Activated naive CD8-positive, alpha-beta T cell treated with anti-CD3 and anti-CD28 coated beads, Interleukin-2, amount 10 ng/mL, durations not matched to agents 7 days and 5 days (primary cell): ENCODE measurements around the gene KLHL22. TPM values are rescaled to one million over a fixed set of nuclear protein-coding genes. Genes with fewer than 3 reads are reported as not detected.
"Not testable (repeated sequence)": the region's sequence is repeated elsewhere in the genome, so short reads cannot be mapped to it uniquely, and the experiment has no call there.

Experiments used
- ATAC-seq: fragments of 150-1000 bp; cut with Tn5 transposase; one replicate; pipeline ENCODE4 v1.10.0; 2021; ENCODE audit warnings: low read depth, moderate library complexity
- POLR2A ChIA-PET: fragments of 350-600 bp; sonication (Branson Sonifier 250); formaldehyde crosslinking; loops from one replicate; lab custom pipeline; 2021; ENCODE audit warnings: antibody characterized with exemption; lab: Charles Lee
- DNase-seq: peaks from one replicate; pipeline ENCODE4 v3.0.0; 2021
- H3K27ac Mint-ChIP-seq: one replicate; pipeline ENCODE4 v1.8.0; 2022; ENCODE audit warnings: mild to moderate bottlenecking, mixed read lengths
- H3K27me3 Mint-ChIP-seq: one replicate; pipeline ENCODE4 v1.8.0; 2022; ENCODE audit warnings: mild to moderate bottlenecking, moderate library complexity, mixed read lengths
- H3K36me3 Mint-ChIP-seq: one replicate; pipeline ENCODE4 v1.8.0; 2021; ENCODE audit warnings: mild to moderate bottlenecking, mixed read lengths
- H3K4me1 Mint-ChIP-seq: one replicate; pipeline ENCODE4 v1.8.0; 2021; ENCODE audit warnings: mixed read lengths
- H3K4me3 Mint-ChIP-seq: one replicate; pipeline ENCODE4 v1.8.0; 2022; ENCODE audit warnings: mild to moderate bottlenecking, moderate library complexity, mixed read lengths
- H3K9me3 Mint-ChIP-seq: one replicate; pipeline ENCODE4 v1.8.0; 2021; ENCODE audit warnings: mixed read lengths
- total RNA-seq, 2 experiments: library from RNA; stranded (reverse); gene quantifications; one replicate each; pipeline ENCODE4 v1.2.3, GENCODE V29; 2021

KLHL22 gene
- total RNA-seq, 2 experiments from 2014 or later = 31.7 to 37.3 TPM

DNA sequence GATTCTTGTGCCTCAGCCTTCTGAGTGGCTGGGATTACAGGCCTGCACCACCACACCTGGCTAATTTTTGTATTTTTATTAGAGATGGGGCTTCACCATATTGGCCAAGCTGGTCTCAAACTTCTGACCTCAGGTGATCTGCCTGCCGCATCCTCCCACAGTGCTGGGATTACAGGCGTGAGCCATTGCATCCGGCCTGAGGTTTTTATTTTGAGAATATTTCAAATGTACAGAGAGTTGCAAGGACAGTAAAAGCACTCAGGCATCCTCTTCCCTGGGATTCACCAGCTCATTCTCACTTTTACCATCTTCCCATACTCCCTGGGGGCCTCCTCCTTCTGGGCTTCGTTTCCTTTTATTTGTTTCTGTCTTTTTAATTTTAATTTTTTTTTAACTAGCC, 24.0 kb upstream of the KLHL22 start:
- Mint-ChIP-seq H3K36me3 (peaks cover 27% of the 10 kb centered on the region), H3K9me3 (no peaks in the 10 kb centered on the region), H3K4me1 (peaks cover 57% of the 10 kb centered on the region), H3K27ac (no peak overlapping the region), H3K4me3 (no peak overlapping the region), H3K27me3 (no peaks in the 10 kb centered on the region)
- no peak for ATAC-seq
- no peak for DNase-seq
- POLR2A ChIA-PET = interaction anchor here (0.9 to 1.6 kb wide), 3 partner anchors 12 to 38 kb away, joined by 4 to 5 read pairs (median 5); partner anchors contain the start of genes KLHL22 and MED15

DNA sequence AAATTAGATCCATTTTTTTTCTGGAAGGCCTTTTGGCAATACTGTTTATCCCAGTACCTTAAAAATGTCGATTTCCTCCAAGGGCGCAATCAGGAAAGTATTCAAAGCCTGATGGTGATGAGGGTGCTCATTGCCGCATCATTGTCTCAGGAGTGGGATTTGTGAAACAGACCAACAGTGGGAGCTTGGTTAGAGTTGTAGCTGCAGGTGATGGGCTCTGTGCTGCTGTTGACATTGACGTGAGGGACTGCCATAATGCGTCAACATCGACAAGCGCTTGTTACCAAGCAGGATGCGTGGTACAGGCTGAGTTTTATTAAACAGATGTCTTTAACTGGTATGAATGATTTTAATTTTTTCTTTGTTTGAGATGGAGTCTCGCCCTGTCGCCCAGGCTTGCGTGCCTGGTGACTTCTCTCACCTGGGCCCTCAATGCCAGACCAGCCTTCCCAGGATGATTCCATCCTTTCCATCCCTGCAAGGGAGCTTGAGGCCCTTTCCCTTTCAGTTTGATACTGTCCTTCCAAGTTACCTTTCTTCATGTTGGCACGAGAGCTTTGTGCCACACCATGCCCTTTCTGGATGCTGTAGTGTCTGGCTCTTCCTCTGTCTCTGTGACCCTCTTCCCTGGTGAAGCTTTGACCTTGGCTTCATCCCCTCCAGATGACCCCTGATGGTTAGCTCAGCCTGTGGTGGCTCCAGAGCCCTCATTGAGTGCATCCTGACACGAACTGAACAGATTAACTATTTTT, 22.4 kb upstream of the KLHL22 start:
- Mint-ChIP-seq H3K4me3 (no peak overlapping the region), H3K36me3 (peaks cover 32% of the 10 kb centered on the region), H3K27ac (peak overlapping the region; percentile 72), H3K9me3 (no peaks in the 10 kb centered on the region), H3K27me3 (no peaks in the 10 kb centered on the region), H3K4me1 (peaks cover 51% of the 10 kb centered on the region)
- no peak for DNase-seq
- no peak for ATAC-seq
- POLR2A ChIA-PET = interaction anchor here (0.8 to 1.2 kb wide), 3 partner anchors 9 to 13 kb away, joined by 3 to 5 read pairs (median 3); partner anchors contain the start of gene MED15

DNA sequence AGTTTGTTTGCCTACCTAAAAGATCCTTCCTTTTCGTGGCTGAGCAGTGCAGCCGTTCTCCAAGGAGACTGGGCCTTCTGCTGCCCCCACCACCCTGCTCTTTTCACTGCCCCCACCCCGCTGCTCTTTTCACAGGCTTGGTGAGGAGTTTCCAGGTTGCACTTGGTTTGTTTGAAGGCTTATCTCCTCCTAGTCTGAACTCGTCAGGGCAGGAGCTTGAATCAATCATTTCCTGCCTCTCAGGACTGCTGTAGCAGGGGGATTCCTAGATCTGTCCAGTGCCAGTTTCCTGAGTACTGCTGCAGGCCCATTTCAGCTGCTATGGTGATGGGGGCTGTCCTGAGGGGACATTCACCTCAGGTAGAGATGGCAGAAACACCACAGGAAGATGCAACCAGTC, 21.8 kb upstream of the KLHL22 start:
- Mint-ChIP-seq H3K27ac (peak overlapping the region; percentile 72), H3K27me3 (no peaks in the 10 kb centered on the region), H3K4me1 (peaks cover 48% of the 10 kb centered on the region), H3K9me3 (no peaks in the 10 kb centered on the region), H3K36me3 (peaks cover 29% of the 10 kb centered on the region), H3K4me3 (no peak overlapping the region)
- POLR2A ChIA-PET = interaction anchor here (1.2 kb wide), 1 partner anchor 8 kb away, joined by 5 read pairs; no protein-coding TSS in a partner anchor
- no peak for DNase-seq
- ATAC-seq = no peak

DNA sequence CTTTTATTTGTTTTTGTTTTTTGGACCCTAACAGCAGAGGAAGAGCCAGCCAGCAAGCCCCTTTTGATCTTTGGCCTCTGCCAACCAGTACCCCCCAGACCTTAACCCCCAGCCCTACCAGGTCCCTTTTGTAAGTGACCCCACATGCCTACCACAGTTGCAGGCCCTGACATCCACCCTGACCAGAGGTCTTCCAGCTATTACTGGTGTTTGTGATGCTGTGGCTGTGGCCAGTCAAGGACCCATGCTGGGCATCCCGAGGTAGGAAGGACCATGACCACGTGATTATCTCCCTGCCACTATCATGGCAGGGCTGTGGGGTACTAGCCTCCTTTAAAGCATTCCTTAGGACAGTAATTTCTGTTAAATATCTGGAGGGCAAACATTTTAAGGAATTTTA, 20.8 kb upstream of the KLHL22 start:
- no peak for DNase-seq
- POLR2A ChIA-PET = no interaction called here
- Mint-ChIP-seq H3K4me3 (no peak overlapping the region), H3K27me3 (no peaks in the 10 kb centered on the region), H3K27ac (no peak overlapping the region), H3K4me1 (peaks cover 48% of the 10 kb centered on the region), H3K36me3 (peaks cover 29% of the 10 kb centered on the region), H3K9me3 (no peaks in the 10 kb centered on the region)
- no peak for ATAC-seq

DNA sequence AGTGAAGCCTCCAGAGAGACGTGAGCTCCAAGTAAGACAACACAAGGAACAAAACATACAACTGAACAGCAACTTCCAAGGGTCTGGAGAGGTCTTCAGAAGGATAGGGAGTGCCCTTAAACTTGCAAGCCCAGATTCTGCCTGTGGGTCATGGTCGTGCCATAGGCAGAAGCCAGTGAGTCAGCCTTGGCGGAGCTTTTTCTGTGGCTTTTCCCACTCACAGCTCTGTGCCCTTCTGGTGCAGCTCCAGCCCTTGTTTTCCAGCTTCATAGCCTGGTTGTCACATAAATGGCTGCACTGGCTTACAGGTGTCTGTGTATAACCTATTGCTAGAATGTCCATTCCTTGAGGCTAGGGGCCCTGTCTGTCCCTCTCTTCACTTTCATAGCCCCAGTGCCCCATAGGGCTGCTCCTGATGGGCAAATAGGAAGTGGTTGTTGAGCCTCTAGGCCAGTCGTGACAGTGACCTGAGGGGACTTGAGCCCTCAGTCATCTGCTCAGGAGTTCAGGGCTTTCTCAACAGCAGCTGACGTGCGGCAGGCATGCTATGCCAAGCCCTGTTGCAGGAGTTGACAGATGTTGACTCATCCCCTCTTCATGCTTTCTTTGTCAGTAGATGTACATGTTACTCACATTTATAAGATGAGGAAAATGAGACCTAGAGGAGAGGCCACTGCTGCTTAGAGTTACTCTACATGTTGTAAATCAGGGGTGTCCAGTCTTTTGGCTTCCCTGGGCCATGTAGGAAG, 19.2 kb upstream of the KLHL22 start:
- DNase-seq (no peak), ATAC-seq (no peak)
- Mint-ChIP-seq H3K4me1 (peaks cover 49% of the 10 kb centered on the region), H3K27ac (no peak overlapping the region), H3K9me3 (no peaks in the 10 kb centered on the region), H3K4me3 (no peak overlapping the region), H3K27me3 (no peaks in the 10 kb centered on the region), H3K36me3 (peaks cover 21% of the 10 kb centered on the region)
- POLR2A ChIA-PET = interaction anchor here (1.0 kb wide), 1 partner anchor 9 kb away, joined by 3 read pairs; no protein-coding TSS in a partner anchor

DNA sequence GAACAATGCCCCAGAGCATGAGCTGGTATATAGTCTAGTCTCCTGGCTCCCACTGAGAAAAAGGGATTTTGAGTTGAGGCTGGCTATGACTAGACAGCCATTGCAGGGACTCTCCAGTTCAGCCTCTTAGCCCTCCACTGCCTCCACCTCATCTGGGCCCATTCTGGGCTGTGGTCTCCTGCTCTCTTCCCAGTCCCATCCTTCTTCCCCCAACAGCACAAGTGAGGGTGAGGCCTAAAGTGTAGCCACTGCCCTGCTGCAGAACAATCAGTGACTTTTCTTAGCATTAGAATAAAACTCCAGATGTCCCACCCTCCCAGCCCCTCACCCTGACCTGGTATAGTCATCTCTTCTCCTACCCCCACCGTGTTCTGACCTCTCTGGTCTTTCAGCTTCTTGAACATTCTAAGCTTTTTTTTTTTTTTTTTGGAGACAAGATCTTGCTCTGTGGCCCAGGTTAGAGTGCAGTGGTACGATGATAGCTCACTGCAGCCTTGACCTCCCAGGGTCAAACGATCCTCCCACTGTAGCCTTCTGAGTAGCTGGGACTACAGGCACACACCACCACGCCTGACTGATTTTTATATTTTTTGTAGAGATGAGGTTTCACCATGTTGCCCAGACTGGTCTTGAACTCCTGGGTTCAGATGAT, 16.1 kb upstream of the KLHL22 start:
- peaks cover 37% of the 10 kb centered on the region for H3K36me3 Mint-ChIP-seq
- H3K27ac Mint-ChIP-seq = peak overlapping the region; percentile 34
- DNase-seq (no peak), ATAC-seq (no peak)
- H3K27me3 Mint-ChIP-seq = no peaks in the 10 kb centered on the region
- H3K9me3 Mint-ChIP-seq = no peaks in the 10 kb centered on the region
- H3K4me1 Mint-ChIP-seq = peaks cover 50% of the 10 kb centered on the region
- POLR2A ChIA-PET = interaction anchor here (0.7 to 4.5 kb wide), 3 partner anchors 40 to 51 kb away, joined by 3 to 33 read pairs (median 5); no protein-coding TSS in a partner anchor
- no peak overlapping the region for H3K4me3 Mint-ChIP-seq

DNA sequence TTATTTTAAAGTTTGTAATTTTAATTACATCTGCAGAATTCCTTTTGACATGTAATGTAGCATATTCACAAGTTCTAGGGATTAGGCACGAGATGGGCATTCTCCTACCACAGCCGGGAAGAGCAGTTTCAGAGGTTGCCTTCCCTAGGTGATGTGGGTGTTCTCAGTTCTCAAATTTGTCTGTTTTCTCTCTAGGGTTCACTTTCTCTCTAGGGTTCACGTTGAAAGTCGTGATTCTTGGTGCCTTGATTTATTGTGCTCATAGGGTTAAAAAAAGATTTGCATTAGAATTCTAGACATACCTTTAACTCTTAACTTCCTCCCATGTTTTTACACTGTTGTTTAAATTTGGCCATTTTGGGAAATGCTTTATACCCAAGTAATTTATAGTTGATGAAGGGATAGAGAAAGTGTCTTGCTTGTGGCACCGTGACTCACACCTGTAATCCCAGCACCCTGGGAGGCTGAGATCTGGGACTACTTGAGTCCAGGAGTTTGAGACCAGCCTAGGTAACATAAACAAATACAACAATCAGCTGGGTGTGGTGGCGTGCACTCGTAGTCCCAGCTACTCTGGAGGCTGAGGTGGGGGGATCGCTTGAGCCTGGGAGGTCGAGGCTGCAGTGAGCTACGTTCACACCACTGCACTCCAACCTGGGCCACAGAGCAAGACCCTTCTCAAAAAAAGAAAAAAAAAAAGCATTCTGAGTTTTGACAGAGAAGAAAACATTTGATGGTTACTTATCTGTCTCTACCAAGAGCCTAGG, 15.4 kb upstream of the KLHL22 start:
- no peak overlapping the region for H3K4me3 Mint-ChIP-seq
- H3K27ac Mint-ChIP-seq = peak overlapping the region; percentile 2
- no peaks in the 10 kb centered on the region for H3K9me3 Mint-ChIP-seq
- POLR2A ChIA-PET = interaction anchor here (0.9 to 4.5 kb wide), 2 partner anchors 40 to 45 kb away, joined by 3 to 33 read pairs; no protein-coding TSS in a partner anchor
- H3K4me1 Mint-ChIP-seq = peaks cover 50% of the 10 kb centered on the region
- ATAC-seq (no peak), DNase-seq (no peak)
- H3K36me3 Mint-ChIP-seq = peaks cover 37% of the 10 kb centered on the region
- H3K27me3 Mint-ChIP-seq = no peaks in the 10 kb centered on the region

DNA sequence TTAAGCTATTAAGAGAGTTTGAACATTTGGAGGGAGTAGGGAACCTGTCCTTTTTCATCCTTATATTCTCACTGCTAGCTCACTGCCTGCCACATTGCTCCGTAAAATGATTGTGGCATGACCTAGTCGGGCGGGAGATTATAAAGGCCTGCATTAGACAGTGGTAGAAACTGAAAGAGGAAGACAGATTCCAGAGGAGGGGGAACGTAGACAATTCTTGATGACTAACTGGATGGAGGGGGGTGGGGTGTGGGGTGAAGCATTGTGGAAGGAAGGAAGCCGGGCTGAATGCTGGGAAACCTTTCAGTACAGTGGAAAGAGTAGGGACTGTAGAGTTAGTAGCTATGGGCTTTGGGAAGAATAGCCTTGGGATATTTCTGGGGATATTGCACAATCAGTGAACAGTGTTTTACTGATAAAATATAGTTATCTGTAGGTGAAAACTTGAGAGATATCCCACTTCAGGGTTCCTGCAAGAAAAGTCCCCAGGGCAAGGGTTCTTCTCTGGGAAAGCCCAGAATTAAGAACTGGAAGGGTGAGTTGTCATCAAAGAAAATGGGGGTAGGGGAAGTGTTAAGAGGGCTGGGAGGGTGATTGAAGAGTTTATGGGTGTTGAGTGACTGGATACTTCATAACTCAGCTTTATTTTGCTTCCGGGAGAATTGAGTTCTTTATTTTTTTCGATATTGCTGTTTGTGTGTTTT, 13.9 kb upstream of the KLHL22 start:
- H3K27ac Mint-ChIP-seq = peak overlapping the region; percentile 98
- H3K4me3 Mint-ChIP-seq = peak overlapping the region; percentile 97
- H3K4me1 Mint-ChIP-seq = peaks cover 46% of the 10 kb centered on the region
- H3K36me3 Mint-ChIP-seq = peaks cover 32% of the 10 kb centered on the region
- ATAC-seq (peak; percentile 29), DNase-seq (no peak)
- no peaks in the 10 kb centered on the region for H3K27me3 Mint-ChIP-seq
- POLR2A ChIA-PET = interaction anchor here (0.6 to 4.5 kb wide), 7 partner anchors 8 to 553 kb away, joined by 3 to 33 read pairs (median 5); no protein-coding TSS in a partner anchor
- H3K9me3 Mint-ChIP-seq = no peaks in the 10 kb centered on the region

DNA sequence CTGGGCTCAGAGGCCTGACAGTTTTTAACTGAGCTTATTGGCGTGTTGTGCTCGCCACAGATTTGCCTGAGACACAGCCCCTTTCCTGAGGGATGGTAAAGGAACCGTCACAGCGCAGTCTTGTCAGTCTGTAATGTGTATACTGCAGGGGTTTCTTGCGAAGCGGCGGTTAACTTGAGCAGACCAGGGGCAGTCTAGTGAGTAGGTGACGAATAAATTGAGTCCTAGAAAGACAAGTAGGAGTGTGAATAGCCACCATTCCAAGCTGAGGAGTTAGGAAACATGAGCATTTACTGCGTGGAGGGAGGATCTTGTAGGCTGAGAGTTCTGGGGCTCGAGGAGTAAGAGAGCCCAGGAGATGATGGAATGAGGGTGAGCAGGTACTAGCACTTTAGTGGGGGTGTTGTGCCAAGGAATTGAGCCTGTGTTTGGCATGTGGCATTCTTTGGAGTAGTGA, 13.2 kb upstream of the KLHL22 start:
- Mint-ChIP-seq H3K36me3 (peaks cover 27% of the 10 kb centered on the region), H3K4me3 (peak overlapping the region; percentile 97), H3K27me3 (no peaks in the 10 kb centered on the region), H3K4me1 (peaks cover 40% of the 10 kb centered on the region), H3K9me3 (no peaks in the 10 kb centered on the region), H3K27ac (peak overlapping the region; percentile 98)
- POLR2A ChIA-PET = interaction anchor here (0.7 to 4.5 kb wide), 10 partner anchors 9 to 392 kb away, joined by 3 to 33 read pairs (median 6); partner anchors contain the start of gene TRMT2A
- ATAC-seq (no peak), DNase-seq (no peak)

DNA sequence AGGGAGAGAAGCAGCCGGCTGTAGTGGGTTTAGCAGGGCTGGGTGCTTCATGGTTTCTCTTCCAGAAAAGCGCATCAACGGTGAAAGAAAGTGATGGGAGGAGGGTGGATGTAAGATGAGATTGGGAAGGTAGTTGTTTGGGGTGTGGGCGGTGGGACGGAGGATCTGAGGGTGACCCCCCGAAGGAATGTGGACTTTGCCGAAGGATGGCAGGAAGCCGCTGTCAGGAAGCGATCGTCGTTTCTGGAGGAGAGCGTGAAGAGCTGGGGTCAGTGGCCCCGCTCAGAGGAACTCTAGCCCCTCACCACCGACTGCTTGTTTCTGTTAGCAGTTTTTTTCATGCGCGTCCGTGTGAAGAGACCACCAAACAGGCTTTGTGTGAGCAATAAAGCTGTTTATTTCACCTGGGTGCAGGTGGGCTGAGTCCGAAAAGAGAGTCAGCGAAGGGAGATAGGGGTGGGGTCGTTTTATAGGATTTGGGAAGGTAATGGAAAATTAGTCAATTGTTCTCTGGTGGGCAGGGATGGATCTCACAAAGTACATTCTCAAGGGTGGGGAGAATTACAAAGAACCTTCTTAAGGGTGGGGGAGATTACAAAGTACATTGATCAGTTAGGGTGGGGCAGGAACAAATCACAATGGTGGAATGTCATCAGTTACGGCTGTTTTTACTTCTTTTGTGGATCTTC, 12.6 kb upstream of the KLHL22 start:
- peaks cover 39% of the 10 kb centered on the region for H3K4me1 Mint-ChIP-seq
- peak overlapping the region; percentile 97 for H3K4me3 Mint-ChIP-seq
- H3K9me3 Mint-ChIP-seq, H3K27me3 Mint-ChIP-seq, DNase-seq: not testable (repeated sequence)
- POLR2A ChIA-PET = interaction anchor here (0.7 to 4.5 kb wide), 13 partner anchors 10 to 391 kb away, joined by 3 to 33 read pairs (median 5); partner anchors contain the start of gene TRMT2A
- peak; percentile 2 for ATAC-seq
- H3K36me3 Mint-ChIP-seq = peaks cover 26% of the 10 kb centered on the region
- H3K27ac Mint-ChIP-seq = peak overlapping the region; percentile 98
